H9 (cell line): Measurements from ENCODE around the gene ITGA7. TPM values are rescaled to one million over a fixed set of nuclear protein-coding genes. Genes with fewer than 3 reads are reported as not detected.

Source experiments
- DNase-seq: peaks from one replicate; pipeline ENCODE4 v3.0.0-alpha.2; 2017
- H2AFZ ChIP-seq: one replicate; pipeline ENCODE4 v1.6.1; 2013; ENCODE audit warnings: mild to moderate bottlenecking, low read length, control low read depth, moderate library complexity
- H2AK5ac ChIP-seq: 2 replicates; pipeline ENCODE4 v1.6.1; 2013; ENCODE audit warnings: low read length, control low read depth, mixed read lengths; ENCODE audit not compliant: insufficient read length
- H2BK120ac ChIP-seq: one replicate; pipeline ENCODE4 v1.6.1; 2013; ENCODE audit warnings: low read depth, mild to moderate bottlenecking, low read length, control low read depth, inconsistent platforms; ENCODE audit not compliant: poor library complexity, severe bottlenecking
- H2BK12ac ChIP-seq: 2 replicates; pipeline ENCODE4 v1.6.1; 2013; ENCODE audit warnings: low read length, control low read depth, mixed read lengths, low read depth; ENCODE audit not compliant: insufficient read length
- H2BK15ac ChIP-seq: 2 replicates; pipeline ENCODE4 v1.6.1; 2013; ENCODE audit warnings: low read depth, low read length, control low read depth
- H2BK20ac ChIP-seq: one replicate; pipeline ENCODE4 v1.6.1; 2013; ENCODE audit warnings: low read depth, mild to moderate bottlenecking, low read length, control low read depth, inconsistent platforms; ENCODE audit not compliant: poor library complexity, severe bottlenecking
- H2BK5ac ChIP-seq: 2 replicates; pipeline ENCODE4 v1.6.1; 2013; ENCODE audit warnings: low read length, control low read depth, mixed read lengths; ENCODE audit not compliant: insufficient read length
- H3K14ac ChIP-seq: 2 replicates; pipeline ENCODE4 v1.6.1; 2013; ENCODE audit warnings: low read length, control low read depth; ENCODE audit not compliant: insufficient read depth
- H3K18ac ChIP-seq: 2 replicates; pipeline ENCODE4 v1.6.1; 2013; ENCODE audit warnings: low read depth, mild to moderate bottlenecking, mixed read lengths, low read length, control low read depth; ENCODE audit not compliant: insufficient read length
- H3K23ac ChIP-seq: 2 replicates; pipeline ENCODE4 v1.6.1; 2013; ENCODE audit warnings: low read length, control low read depth, mixed read lengths, low read depth; ENCODE audit not compliant: insufficient read length
- H3K23me2 ChIP-seq: 2 replicates; pipeline ENCODE4 v1.6.1; 2013; ENCODE audit warnings: low read depth, mild to moderate bottlenecking, mixed read lengths, low read length, control low read depth; ENCODE audit not compliant: insufficient read length, poor library complexity, severe bottlenecking
- H3K27ac ChIP-seq: 2 replicates; pipeline ENCODE4 v1.5.1; 2013; ENCODE audit warnings: low read length, control low read depth, mixed read lengths, low read depth; ENCODE audit not compliant: insufficient read length
- H3K27me3 ChIP-seq: 2 replicates; pipeline ENCODE4 v1.6.1; 2013; ENCODE audit warnings: low read length, control low read depth, inconsistent platforms; ENCODE audit not compliant: insufficient read depth
- H3K4ac ChIP-seq: 2 replicates; pipeline ENCODE4 v1.6.1; 2013; ENCODE audit warnings: low read depth, mild to moderate bottlenecking, control low read depth, inconsistent platforms, low read length, moderate library complexity
- H3K4me1 ChIP-seq: 2 replicates; pipeline ENCODE4 v1.6.1; 2013; ENCODE audit warnings: low read length, control low read depth, inconsistent platforms; ENCODE audit not compliant: insufficient read depth
- H3K4me2 ChIP-seq: 2 replicates; pipeline ENCODE4 v1.6.1; 2013; ENCODE audit warnings: low read length, control low read depth, mixed read lengths; ENCODE audit not compliant: insufficient read length, insufficient read depth
- H3K56ac ChIP-seq: 2 replicates; pipeline ENCODE4 v1.6.1; 2013; ENCODE audit warnings: low read depth, mild to moderate bottlenecking, mixed read lengths, low read length, control low read depth; ENCODE audit not compliant: insufficient read length
- H3K79me1 ChIP-seq: 2 replicates; pipeline ENCODE4 v1.6.1; 2013; ENCODE audit warnings: low read depth, mild to moderate bottlenecking, moderate library complexity, low read length, control low read depth, inconsistent platforms; ENCODE audit not compliant: insufficient read depth, poor library complexity, severe bottlenecking
- H3K79me2 ChIP-seq: 2 replicates; pipeline ENCODE4 v1.6.1; 2013; ENCODE audit warnings: low read length, control low read depth, inconsistent platforms; ENCODE audit not compliant: insufficient read depth
- H3K9ac ChIP-seq: 2 replicates; pipeline ENCODE4 v1.6.1; 2013; ENCODE audit warnings: low read length, control low read depth, mixed read lengths; ENCODE audit not compliant: insufficient read length; ENCODE audit errors: extremely low read depth
- H3K9me3 ChIP-seq: one replicate; pipeline ENCODE4 v1.6.1; 2013; ENCODE audit warnings: low read depth, low read length, inconsistent platforms; ENCODE audit not compliant: control insufficient read depth
- H3T11ph ChIP-seq: one replicate; pipeline ENCODE4 v1.6.1; 2013; ENCODE audit warnings: mild to moderate bottlenecking, low read length, control low read depth, inconsistent platforms
- H4K20me1 ChIP-seq: one replicate; pipeline ENCODE4 v1.6.1; 2013; ENCODE audit not compliant: control insufficient read depth, insufficient read length, insufficient read depth
- H4K5ac ChIP-seq: 2 replicates; pipeline ENCODE4 v1.6.1; 2013; ENCODE audit warnings: low read depth, mild to moderate bottlenecking, mixed read lengths, low read length, control low read depth; ENCODE audit not compliant: insufficient read length
- H4K8ac ChIP-seq: replicated peaks from 2 replicates; pipeline ENCODE4 v1.6.1; 2013; ENCODE audit warnings: low read length, control low read depth, mixed read lengths, low read depth; ENCODE audit not compliant: insufficient read length
- H4K91ac ChIP-seq: 2 replicates; pipeline ENCODE4 v1.6.1; 2013; ENCODE audit warnings: low read depth, mild to moderate bottlenecking, moderate library complexity, mixed read lengths, low read length, control low read depth; ENCODE audit not compliant: insufficient read length
- H3K27ac Mint-ChIP-seq, 3 experiments: 2 replicates in 2 of 3; 3 replicates in 1 of 3; pipeline ENCODE4 v1.8.0; 2020 to 2021; ENCODE audit warnings: mixed read lengths in 3 of 3, mild to moderate bottlenecking in 1 of 3, moderate library complexity in 1 of 3
- H3K27me3 Mint-ChIP-seq: 2 replicates; pipeline ENCODE4 v1.8.0; 2021; ENCODE audit warnings: low read depth, mild to moderate bottlenecking, moderate library complexity, mixed read lengths
- H3K36me3 Mint-ChIP-seq, 3 experiments: 2 replicates in 2 of 3; 3 replicates in 1 of 3; pipeline ENCODE4 v1.8.0; 2020 to 2021; ENCODE audit warnings: low read depth in 3 of 3, mixed read lengths in 3 of 3; ENCODE audit not compliant: insufficient read depth in 1 of 3
- H3K4me1 Mint-ChIP-seq, 2 experiments: 2 replicates each; pipeline ENCODE4 v1.8.0; 2020; ENCODE audit warnings: mixed read lengths in 2 of 2
- H3K4me3 Mint-ChIP-seq, 2 experiments: 2 replicates in 1 of 2; 3 replicates in 1 of 2; pipeline ENCODE4 v1.8.0; 2020 to 2021; ENCODE audit warnings: mild to moderate bottlenecking in 2 of 2, mixed read lengths in 2 of 2, moderate library complexity in 1 of 2
- H3K9me3 Mint-ChIP-seq, 2 experiments: 2 replicates in 1 of 2; 3 replicates in 1 of 2; pipeline ENCODE4 v1.8.0; 2020; ENCODE audit warnings: mild to moderate bottlenecking in 2 of 2, mixed read lengths in 2 of 2, moderate library complexity in 1 of 2
- CTCF ChIP-seq: fragments of 200-600 bp; sonication (generic); conservative IDR thresholded peaks from 3 replicates; pipeline ENCODE4 v1.8.0; 2021; ENCODE audit warnings: antibody characterized with exemption, mild to moderate bottlenecking
- WGBS: extraction: QIAGEN DNeasy Blood & Tissue Kit; methylation state at CpG from one replicate; pipeline ENCODE4 v1.1.7; 2013; ENCODE audit warnings: missing lambda C conversion rate, low lambda C conversion rate, mixed read lengths; ENCODE audit not compliant: insufficient read length; ENCODE audit errors: extremely low coverage; 5-methylcytosine and 5-hydroxymethylcytosine counted together
- total RNA-seq: library from RNA; stranded (reverse); gene quantifications from 2 replicates; pipeline ENCODE4 v1.2.1, GENCODE V29; 2021

ITGA7 gene
- total RNA-seq, 1 experiment from 2014 or later = 119 TPM

GRCh38 chr12:55704824-55705718 is 2.6 kb downstream of the ITGA7 start:
- no CpG with 5 or more reads among the region's 9 CpGs for WGBS
- H3K9me3 ChIP-seq = no peaks in the 10 kb centered on the region
- no peak for TF ChIP-seq CTCF
- Mint-ChIP-seq H3K36me3 (peaks cover 3 to 20% (median 12%) of the 10 kb centered on the region in 3 experiments; a peak in 5 of 7 replicates), H3K9me3 (no peaks in the 10 kb centered on the region), H3K4me1 (peaks cover 42 to 45% of the 10 kb centered on the region in 2 experiments), H3K4me3 (peak overlapping the region; percentile 31 to 92; a peak in 2 of 5 replicates), H3K27me3 (peaks cover 11% of the 10 kb centered on the region), H3K27ac (no peak overlapping the region)
- H3K14ac ChIP-seq = no peak overlapping the region
- no peaks in the 10 kb centered on the region for H3K27me3 ChIP-seq
- no peak overlapping the region for H2BK120ac ChIP-seq
- no peak for DNase-seq
- no peak overlapping the region for H2AK5ac ChIP-seq
- H3K79me1 ChIP-seq = peaks cover 5% of the 10 kb centered on the region
- no peak overlapping the region for H4K91ac ChIP-seq
- no peak overlapping the region for H2BK15ac ChIP-seq
- H3K4me2 ChIP-seq = no peak overlapping the region
- H3K27ac ChIP-seq = no peak overlapping the region
- H3K79me2 ChIP-seq = no peaks in the 10 kb centered on the region; the same call in 1 of the 2 replicates
- H4K8ac ChIP-seq = no peak overlapping the region
- no peak overlapping the region for H3K9ac ChIP-seq
- H2AFZ ChIP-seq = no peak overlapping the region
- H4K20me1 ChIP-seq = peaks cover 7% of the 10 kb centered on the region
- H3K56ac ChIP-seq = no peak overlapping the region
- H3K23ac ChIP-seq = no peak overlapping the region
- no peak overlapping the region for H2BK12ac ChIP-seq
- H3T11ph ChIP-seq = no peak overlapping the region
- H3K18ac ChIP-seq = no peak overlapping the region
- H2BK20ac ChIP-seq = no peak overlapping the region
- H3K4me1 ChIP-seq = 0 out of 2 replicates have a peak, but pooled peaks cover 2% of the 10 kb centered on the region
- no peak overlapping the region for H2BK5ac ChIP-seq
- peaks cover 16% of the 10 kb centered on the region for H3K23me2 ChIP-seq
- no peak overlapping the region for H4K5ac ChIP-seq
- no peak overlapping the region for H3K4ac ChIP-seq
